HG02885 (cell line): ENCODE measurements around the gene FAR1.
A peak's percentile ranks its signal among the peaks of the same experiment; 100 is the strongest.

Experiments used
- ATAC-seq: cut with Tn5 transposase; IDR thresholded peaks from one replicate; pipeline ENCODE4 v1.9.1; 2021; ENCODE audit warnings: mild to moderate bottlenecking; ENCODE audit not compliant: unreplicated experiment, poor library complexity

FAR1 gene

DNA sequence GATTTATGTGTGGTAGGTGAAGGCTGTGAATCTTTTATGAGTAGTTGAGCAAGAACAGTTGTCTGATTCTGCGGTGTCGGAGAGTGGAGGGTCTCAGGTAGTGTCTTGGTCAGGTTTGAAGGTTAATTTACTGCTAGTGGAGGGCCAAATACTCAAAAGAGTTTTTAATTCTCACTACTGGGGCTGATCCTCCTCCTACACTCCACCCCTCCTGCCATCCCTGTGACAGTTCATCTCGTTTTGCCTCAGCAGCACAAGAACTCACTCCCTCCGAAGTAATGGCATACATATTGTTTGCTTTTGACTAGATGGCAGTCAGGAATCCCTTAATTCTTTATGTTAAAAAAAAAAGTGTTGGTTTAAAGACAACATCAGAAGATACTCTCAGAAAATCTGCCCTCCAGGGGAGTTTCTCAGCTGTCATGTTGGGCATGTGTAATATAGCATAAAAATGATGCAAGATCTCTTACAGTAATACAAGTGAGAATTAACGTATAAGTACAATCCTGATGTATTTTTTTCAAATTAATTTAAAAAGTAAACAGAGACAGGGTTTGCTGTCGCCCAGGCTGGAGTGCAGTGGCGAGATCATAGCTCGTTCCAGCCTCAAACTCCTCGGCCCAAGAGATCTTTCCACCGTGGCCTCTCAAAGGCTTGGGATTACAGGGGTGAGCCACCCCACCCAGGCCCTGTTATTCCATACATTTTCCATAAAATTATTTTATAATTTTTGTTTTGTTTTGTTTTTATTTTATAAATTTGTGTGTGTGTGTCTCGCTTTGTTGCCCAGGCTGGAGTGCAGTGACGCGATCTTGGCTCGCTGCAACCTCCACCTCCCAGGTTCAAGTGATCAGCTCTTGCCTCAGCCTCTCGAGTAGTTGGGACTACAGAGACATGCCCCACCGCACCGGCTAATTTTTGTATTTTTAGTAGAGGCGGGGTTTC is 1.3 kb downstream of the FAR1 start:
- ATAC-seq: no peak

DNA sequence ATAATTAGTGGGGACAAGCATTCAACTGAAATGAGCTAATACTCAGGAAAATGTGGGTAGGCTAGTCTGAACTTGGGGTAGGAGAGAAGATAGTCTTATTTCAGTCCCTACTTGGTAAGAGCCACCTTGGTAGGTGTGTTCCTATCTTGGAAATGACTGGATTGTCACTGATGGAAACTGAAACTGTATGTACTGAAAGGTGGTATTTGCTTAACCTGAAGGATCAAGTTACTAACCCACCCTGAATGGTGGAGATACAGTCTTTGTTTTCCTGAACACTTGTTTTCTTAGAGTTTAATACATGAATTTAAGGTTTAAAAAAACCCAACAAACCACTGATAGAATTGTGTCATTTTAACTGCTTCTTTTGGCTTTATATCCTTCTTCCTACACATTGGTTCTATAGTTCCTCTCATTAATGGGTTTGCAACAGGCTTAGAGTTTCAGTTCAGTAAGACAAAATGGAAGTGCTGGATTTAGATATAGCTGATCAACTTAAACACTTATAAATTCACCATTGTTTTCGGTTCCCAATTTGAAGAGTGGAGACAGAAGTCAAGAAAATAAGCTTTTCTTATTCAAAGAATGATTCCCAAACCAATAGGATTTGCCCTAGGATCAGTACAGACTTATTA is 4.2 kb downstream of the FAR1 start:
- ATAC-seq: no peak

DNA sequence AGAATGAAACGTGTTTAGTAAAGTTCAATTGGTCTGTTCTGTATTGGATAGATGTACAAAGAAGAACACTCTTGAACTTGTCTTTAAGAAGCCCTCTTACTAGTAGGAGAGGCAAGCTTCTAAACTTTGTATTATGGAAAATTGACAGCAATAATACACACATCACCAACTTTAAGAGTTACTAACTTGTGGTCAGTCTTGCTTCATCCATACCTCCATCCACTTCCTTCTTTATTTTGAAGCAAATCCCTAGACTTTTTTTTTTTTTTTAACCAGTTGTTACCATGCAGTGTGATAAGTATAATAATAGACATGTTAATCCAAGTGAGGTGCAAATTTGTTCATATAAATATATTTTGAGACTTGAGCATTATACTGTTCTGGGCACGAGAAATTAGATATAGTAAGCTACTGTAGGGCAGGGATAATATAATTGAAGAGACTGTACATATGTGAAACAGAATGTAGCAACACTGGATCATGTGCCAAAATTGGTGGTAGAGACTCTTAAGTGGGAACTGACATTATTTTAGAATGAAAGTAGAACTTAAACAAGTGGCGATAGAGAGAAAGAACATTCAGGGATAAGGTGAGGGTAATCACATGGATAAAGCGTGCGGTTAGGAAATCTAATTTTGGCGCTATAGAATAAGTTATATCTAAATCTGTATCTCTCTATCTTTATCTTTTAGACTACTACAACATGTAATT is 6.5 kb downstream of the FAR1 start:
- no peak for ATAC-seq

DNA sequence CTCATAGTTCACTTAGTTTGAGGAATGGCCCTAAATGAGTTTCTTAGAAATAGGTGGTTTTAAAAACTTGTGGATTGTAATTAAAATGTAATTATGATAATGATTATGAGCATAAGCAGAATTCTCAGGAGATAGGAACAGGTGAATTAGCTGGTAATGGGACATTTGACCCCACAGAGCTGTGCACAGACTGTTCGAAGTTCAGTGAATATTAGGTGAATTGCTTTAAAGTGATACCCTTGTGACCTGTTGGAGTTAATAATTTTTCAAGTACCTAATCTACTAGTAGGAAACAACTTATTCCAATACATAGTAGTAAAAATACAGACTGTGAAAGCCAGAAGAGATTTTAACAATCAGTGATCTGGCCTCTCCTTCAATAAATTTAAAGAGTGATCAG is 8.1 kb downstream of the FAR1 start:
- no peak for ATAC-seq

DNA sequence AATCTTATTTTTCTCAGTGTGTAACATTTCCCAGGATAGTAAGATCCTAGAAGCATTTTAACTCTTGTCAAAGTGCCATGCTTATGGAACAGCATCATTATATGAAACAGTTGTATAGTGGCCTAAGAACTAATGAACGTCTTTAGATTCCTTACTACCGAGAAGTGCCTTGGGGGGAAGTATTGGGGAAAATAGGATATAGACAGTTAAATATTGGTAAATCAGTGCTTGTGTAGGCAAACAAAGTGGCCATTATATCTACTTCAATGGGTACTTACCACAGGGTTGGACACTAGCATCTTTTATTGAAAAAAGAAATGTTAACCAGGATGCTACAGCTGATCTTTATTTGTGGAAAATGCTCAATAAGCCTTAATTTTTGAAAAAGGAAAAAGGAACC is 11.3 kb downstream of the FAR1 start:
- no peak for ATAC-seq

DNA sequence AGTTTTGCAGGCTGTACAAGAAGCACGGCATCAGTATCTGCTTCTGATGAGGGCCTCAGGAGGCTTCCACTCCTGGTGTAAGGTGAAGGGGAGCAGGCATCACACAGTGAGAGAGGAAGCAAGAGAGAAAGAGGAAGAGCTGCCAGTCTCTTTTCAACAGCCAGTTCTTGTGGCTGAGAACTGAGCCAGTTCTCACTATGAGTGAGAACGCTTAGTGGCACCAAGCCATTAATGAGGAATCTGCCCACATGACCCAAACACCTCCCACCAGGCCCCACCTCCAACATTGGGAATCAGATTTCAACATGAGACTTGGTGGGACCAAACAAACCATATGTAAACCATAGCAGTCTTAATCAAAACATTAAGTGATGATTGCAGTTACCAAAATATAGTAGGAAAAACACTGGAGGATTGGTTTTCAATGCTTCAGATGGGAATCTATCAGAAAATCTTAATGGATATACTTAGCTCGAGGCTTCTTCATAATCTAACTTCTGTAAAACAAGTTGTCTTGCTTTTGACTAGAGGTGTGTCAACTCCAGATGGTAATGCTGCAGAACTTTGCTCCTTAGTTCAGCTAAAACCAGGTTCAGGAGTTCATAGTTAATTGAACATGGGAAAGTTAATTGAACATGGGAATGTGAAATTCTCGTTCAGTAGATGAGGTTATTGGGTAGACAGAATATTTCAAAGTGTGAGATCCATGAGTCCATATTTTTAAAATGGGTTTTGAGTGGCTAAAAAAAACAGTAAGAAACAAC is 12.2 kb downstream of the FAR1 start:
- ATAC-seq: peak; percentile 91

DNA sequence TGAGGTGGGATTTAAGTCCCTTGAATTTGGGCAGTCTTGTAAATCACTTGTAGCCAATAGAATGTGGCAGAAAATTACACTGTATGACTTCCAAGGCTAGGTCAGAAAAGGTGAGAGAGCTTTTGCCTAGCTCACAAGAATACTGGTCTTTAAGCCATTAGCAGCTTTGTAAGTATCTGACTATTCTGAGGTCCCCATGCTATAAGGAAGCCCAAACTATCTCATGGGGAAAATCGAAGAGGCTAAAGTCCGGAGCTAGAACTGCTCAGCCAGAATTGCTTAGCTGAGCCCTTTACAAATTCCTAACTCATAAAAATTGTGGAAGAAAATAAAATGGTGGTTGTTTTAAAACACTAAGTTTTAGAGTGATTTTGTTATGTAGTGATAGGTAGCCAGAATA is 13.0 kb downstream of the FAR1 start:
- ATAC-seq: no peak

DNA sequence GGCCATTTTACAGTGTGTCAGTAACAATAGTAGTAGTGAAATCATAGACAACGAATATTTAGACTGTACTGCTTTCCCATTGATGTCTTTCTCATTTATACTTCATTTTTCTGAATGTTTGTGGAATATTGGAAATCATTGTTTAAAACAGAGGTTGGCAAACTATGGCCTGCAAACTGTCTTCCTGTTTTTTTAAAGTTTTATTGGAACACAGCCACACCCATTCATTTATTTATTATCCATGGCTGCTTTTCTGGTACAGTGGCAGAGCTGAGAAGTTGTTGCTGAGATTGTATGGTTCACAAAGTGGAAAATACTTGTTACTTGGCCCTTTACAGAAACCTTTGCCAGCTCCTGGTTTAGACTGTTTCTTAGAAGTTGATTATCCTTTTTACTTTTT is 13.7 kb downstream of the FAR1 start:
- ATAC-seq: no peak

DNA sequence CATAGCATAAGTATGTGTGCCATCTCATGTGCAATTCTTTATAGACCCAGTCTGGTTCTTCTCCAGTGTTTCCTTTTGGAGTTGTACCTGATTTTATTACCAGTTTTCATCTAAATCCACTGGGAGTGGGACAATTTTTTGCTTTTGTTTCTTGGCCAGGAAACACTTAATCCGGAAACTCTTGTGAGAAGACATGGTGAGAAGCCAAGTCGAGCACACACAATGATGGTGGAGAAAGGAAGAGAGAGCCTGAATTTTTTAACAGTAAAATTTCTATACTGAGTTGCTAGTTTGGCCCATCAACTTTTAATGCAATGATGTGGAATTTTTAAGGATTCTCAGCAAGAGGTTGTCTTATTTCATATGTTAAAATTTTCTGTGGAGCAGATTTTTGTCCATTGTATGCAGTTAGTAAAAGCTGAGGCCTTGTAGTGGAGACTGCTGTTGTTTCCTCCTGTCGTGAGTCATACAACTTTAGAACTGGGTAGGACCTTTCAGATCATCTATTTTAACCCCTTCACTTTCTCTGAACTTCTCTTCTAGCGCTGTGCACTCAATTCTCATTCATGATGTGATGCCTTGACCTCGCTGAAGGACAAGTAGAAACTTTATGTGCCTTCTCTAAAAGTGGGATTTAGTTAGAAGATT is 17.1 kb downstream of the FAR1 start:
- ATAC-seq: no peak

DNA sequence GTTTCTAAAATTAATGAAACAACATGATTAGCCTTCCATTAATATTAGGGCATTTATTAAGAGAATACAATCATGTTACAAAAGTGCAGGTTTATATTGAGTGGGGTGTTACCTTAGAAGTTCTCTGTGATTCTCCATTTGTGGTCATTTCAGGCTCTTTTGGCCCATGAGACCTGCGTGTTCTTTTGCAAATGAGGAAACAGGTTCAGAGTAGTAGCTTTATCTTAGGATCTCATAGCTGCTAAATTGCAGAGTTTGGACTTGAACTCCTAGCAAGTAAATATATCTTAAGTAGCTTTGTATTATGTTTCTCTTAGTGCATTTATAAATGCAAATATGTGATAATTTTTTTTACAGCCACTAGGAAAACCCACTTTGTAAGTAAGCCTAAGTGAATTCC is 18.3 kb downstream of the FAR1 start:
- no peak for ATAC-seq

DNA sequence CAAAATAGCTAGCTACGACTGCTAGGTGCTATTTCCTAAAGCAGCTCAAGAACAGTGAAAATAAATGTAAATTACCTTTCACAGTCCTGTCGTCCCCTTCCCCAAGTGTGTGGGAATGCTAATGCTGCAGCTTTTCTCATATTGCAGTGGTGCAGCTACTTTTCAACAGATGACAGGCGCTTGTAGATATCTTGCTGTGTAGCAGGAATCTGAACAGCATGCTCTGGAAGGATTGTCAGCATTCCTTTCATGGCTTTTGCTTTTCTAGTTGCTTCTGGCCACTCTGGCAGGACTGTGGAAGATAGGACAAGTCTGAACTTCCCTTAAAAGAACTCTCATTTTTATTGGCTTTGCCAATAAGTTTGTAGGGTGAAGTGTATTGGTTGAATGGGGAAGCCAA is 18.8 kb downstream of the FAR1 start:
- ATAC-seq: no peak

DNA sequence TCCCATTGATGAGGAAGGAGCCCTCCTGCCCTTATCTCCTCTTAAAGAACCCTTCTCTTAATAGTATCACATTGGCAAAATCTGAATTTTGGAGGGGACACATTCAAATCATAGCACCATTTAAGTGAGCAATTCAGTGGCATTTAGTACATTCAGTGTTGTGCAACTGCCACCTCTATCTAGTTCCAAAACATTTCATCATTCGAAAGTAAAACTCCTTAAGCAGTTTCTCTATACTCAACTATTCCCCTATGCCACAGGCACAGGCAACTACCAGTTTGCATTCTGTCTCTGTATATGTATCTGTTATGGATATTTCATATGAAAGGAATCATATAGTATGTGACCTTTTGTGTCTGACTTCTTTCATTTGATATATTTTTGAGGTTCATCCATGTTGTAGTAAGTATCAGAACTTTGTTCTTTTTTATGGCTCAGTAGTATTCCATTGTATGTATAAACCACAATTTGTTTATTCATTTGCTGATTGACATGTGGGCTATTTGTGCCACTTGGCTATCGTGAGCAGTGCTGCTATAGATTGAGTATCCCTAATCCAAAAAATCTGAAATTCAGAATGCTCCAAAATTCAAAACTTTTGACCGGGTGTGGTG is 22.9 kb downstream of the FAR1 start:
- no peak for ATAC-seq

DNA sequence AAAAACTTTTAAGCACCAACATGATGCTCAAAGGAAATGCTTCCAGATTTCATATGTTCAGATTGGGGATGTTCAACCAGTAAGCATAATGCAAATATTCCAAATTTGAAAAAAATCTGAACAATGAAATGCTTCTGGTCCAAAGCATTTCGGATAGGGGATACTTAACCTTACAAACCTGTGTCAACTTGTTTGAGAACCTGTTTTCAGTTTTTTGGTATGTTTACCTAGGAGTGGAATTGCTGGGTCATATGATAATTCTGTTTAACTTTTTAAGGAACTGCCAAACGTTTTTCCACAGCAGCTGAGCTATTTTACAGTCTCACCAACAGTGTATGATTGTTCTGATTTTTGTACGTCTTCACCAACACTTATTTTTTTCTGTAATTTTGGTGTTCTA is 23.7 kb downstream of the FAR1 start:
- ATAC-seq: no peak

DNA sequence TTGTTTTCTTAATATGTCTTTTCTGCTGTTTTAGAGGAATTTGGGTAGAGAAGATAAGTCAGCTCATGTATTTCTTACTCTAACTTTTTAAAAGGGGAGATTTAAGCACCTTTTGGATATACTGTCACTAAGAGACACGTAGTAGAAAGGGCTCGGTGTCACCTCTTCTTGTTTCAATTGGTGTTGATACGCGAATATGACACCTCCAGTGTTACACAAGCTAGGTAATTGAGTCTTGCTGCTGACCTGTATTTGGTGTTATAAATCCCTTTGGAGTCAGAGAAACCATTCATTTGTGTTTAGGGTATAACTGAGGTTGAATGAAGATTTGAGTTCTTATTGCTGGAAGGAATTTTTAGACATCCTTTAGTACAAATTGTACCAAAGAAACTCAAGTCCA is 25.6 kb downstream of the FAR1 start:
- no peak for ATAC-seq

DNA sequence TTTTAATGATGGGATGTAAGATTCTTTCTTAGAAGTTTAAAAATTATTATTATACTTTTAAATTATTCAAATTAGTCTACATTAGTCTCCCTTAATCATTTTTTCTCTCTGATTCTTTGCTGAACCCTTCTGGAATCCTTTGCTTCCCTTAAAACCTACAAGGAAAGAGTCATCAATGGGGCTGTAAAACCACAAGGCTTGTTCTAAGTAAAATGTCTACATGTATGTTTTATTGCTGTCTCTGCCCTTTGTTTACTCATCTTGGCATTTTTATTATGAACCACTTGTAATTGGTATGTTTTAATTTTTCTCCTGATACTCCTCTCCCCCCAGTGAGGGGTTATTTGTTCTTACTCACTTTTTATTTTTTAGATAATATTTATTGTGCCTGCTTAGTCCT is 27.4 kb downstream of the FAR1 start:
- no peak for ATAC-seq

DNA sequence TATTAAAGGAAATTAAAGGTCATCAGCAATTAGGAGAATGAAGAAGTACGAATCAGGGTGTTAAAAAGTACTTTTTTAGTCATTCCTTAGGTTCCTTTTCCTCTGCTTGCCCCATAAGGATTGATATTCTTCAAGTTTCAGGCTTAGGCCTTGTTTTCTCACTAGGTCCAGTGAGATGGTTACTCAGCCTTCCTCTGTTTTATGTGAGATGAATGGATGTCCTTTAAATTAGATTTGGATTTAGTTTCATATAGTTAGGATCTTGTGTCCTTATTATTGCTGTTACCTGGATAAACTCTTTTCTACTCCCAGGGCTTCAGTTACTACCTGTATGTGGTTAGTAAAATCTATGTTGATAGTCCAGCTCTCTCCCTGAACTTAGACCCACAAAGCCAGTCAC is 29.2 kb downstream of the FAR1 start:
- ATAC-seq: no peak

DNA sequence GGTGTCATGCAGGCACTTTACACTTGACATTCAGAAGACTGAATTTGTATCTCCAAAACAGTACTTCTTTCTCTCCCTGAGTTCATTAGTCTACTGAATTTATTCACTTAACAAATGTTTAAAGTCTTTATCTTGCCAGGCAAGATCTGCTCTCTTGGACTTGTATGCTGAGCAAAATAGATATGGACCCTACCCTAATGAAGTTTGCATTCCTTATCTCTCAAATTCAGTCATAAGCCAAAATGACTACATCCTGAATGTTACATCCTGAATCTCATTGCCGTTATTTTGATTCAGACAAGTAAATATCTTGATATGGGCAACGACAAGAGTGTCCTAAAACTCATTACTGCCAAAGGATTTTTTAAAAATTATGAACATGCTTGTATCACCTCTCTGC is 29.7 kb downstream of the FAR1 start:
- ATAC-seq: no peak

DNA sequence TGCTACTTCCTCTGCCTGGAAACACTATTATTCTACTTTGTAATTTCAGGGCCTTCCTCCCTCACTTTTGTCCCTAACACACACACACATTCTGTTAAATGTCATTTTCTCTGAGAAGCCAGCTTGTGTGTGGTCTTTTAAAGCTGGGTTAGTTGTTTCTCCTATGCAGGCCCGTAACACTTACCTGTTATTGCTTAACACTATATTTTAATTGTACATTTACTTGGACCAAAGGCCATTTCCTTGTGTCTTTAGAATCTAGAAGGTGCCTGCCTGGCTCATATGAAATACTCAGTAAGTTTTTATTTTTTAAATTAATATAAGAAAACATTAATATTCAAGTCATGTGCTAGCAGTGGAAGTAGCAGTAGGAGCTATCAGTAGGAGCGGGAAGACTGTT is 30.6 kb downstream of the FAR1 start:
- ATAC-seq: no peak

DNA sequence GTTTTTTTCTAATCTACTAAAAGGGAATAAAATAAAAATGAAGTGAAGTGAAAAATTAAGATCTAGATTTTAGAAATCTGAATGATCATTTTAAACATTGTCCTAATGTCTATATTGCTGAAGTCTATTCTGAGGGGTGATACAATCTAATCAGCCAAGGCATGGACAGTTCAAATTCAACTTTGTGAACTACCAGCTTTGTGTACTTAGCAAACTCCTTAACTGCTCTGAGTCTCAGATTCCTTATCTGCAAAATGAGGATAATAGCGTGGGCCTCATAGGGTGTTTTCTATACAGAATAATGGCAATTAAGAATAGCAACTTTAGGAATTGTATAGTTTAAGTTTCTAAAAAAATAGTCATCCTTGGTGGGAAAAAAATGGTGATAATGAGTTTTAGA is 31.4 kb downstream of the FAR1 start:
- ATAC-seq: no peak

DNA sequence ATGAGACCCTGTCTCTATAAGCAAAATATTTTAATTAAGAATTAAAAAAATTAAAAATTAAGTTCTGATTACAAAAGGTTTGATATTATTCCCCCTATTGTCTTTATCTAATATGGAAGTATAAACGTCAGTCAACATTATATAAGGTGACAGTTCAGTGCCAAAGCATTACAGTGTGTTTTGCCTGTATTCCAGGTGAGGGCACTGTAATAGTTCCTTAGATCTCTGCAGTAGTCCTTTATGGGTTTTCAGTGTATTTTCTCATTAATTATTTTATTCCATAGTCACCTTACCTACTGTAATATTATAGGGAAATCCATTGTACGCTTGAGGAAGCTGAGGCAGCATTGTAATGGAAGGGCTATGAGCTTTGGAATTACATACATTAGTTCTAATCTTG is 33.0 kb downstream of the FAR1 start:
- ATAC-seq: no peak
